ENCODE results near the gene CCL22. TPM values are rescaled to one million over a fixed set of nuclear protein-coding genes. Genes with fewer than 3 reads are reported as not detected.

The CCL22 gene
- total and polyA plus RNA-seq, 12 donors, result 0.03 to 3.0 (median 0.25) TPM; not detected in 3

DNA sequence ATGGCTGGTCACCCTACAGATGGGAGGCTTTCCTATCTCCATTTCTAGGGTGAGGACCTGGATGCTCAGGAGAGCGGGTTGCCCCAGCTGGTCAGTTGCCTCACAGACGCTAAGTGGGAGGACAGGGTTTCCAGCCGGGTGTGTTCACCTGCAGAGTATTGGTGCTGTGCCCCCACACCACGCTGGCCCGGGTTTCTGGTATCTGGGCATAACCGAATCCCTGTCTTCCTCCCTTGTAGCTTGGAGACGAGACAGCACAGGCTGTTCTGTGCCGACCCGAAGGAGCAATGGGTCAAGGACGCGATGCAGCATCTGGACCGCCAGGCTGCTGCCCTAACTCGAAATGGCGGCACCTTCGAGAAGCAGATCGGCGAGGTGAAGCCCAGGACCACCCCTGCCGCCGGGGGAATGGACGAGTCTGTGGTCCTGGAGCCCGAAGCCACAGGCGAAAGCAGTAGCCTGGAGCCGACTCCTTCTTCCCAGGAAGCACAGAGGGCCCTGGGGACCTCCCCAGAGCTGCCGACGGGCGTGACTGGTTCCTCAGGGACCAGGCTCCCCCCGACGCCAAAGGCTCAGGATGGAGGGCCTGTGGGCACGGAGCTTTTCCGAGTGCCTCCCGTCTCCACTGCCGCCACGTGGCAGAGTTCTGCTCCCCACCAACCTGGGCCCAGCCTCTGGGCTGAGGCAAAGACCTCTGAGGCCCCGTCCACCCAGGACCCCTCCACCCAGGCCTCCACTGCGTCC is 23.4 kb downstream of the CCL22 start:
- TF ChIP-seq, protein P1, sequence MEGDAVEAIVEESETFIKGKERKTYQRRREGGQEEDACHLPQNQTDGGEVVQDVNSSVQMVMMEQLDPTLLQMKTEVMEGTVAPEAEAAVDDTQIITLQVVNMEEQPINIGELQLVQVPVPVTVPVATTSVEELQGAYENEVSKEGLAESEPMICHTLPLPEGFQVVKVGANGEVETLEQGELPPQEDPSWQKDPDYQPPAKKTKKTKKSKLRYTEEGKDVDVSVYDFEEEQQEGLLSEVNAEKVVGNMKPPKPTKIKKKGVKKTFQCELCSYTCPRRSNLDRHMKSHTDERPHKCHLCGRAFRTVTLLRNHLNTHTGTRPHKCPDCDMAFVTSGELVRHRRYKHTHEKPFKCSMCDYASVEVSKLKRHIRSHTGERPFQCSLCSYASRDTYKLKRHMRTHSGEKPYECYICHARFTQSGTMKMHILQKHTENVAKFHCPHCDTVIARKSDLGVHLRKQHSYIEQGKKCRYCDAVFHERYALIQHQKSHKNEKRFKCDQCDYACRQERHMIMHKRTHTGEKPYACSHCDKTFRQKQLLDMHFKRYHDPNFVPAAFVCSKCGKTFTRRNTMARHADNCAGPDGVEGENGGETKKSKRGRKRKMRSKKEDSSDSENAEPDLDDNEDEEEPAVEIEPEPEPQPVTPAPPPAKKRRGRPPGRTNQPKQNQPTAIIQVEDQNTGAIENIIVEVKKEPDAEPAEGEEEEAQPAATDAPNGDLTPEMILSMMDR (IDR thresholded peaks at IDR 0.05), result no peak
- no peak for TF ChIP-seq POLR2A (IDR thresholded peaks at IDR 0.05)
- H3K9me3 ChIP-seq (replicated peaks in 1 of 3), result no peaks in the 10 kb centered on the region
- H3K27me3 ChIP-seq, result no peaks in the 10 kb centered on the region
- intact Hi-C loops (cut with DNase I), result no loop called here
- H3K36me3 ChIP-seq (replicated peaks in 1 of 2), result no peaks in the 10 kb centered on the region
- H3K4me3 ChIP-seq, result no peak overlapping the region
- no peak overlapping the region for H3K27ac ChIP-seq
- no peak for DNase-seq
- H3K4me1 ChIP-seq (replicated peaks in 1 of 2), result peaks cover 0 to 3% of the 10 kb centered on the region in 2 donors
- 85 to 93% (median 91%) methylated on average over 13 to 35 of the region's 35 CpGs for WGBS, 4 donors

DNA sequence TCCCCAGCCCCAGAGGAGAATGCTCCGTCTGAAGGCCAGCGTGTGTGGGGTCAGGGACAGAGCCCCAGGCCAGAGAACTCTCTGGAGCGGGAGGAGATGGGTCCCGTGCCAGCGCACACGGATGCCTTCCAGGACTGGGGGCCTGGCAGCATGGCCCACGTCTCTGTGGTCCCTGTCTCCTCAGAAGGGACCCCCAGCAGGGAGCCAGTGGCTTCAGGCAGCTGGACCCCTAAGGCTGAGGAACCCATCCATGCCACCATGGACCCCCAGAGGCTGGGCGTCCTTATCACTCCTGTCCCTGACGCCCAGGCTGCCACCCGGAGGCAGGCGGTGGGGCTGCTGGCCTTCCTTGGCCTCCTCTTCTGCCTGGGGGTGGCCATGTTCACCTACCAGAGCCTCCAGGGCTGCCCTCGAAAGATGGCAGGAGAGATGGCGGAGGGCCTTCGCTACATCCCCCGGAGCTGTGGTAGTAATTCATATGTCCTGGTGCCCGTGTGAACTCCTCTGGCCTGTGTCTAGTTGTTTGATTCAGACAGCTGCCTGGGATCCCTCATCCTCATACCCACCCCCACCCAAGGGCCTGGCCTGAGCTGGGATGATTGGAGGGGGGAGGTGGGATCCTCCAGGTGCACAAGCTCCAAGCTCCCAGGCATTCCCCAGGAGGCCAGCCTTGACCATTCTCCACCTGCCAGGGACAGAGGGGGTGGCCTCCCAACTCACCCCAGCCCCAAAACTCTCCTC is 24.1 kb downstream of the CCL22 start:
- no peak for DNase-seq
- no peaks in the 10 kb centered on the region for H3K36me3 ChIP-seq (replicated peaks in 1 of 2)
- H3K9me3 ChIP-seq (replicated peaks in 1 of 3), result no peaks in the 10 kb centered on the region
- WGBS, 4 donors, result 78 to 90% (median 87%) methylated on average over 7 to 16 of the region's 16 CpGs
- no peak overlapping the region for H3K4me3 ChIP-seq
- peaks cover 0 to 3% of the 10 kb centered on the region in 2 donors for H3K4me1 ChIP-seq (replicated peaks in 1 of 2)
- no peak for TF ChIP-seq POLR2A (IDR thresholded peaks at IDR 0.05)
- H3K27ac ChIP-seq, result no peak overlapping the region
- intact Hi-C loops (cut with DNase I), result no loop called here
- H3K27me3 ChIP-seq, result no peaks in the 10 kb centered on the region

DNA sequence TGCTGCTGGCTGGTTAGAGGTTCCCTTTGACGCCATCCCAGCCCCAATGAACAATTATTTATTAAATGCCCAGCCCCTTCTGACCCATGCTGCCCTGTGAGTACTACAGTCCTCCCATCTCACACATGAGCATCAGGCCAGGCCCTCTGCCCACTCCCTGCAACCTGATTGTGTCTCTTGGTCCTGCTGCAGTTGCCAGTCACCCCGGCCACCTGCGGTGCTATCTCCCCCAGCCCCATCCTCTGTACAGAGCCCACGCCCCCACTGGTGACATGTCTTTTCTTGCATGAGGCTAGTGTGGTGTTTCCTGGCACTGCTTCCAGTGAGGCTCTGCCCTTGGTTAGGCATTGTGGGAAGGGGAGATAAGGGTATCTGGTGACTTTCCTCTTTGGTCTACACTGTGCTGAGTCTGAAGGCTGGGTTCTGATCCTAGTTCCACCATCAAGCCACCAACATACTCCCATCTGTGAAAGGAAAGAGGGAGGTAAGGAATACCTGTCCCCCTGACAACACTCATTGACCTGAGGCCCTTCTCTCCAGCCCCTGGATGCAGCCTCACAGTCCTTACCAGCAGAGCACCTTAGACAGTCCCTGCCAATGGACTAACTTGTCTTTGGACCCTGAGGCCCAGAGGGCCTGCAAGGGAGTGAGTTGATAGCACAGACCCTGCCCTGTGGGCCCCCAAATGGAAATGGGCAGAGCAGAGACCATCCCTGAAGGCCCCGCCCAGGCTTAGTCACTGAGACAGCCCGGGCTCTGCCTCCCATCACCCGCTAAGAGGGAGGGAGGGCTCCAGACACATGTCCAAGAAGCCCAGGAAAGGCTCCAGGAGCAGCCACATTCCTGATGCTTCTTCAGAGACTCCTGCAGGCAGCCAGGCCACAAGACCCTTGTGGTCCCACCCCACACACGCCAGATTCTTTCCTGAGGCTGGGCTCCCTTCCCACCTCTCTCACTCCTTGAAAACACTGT is 25.0 kb downstream of the CCL22 start:
- H3K9me3 ChIP-seq (replicated peaks in 1 of 3), result no peaks in the 10 kb centered on the region
- 77 to 84% (median 80%) methylated on average over 5 to 8 of the region's 8 CpGs for WGBS, 4 donors
- intact Hi-C loops (cut with DNase I), result no loop called here
- H3K36me3 ChIP-seq (replicated peaks in 1 of 2), result no peaks in the 10 kb centered on the region
- H3K27ac ChIP-seq, result no peak overlapping the region
- DNase-seq, result no peak
- peaks cover 0 to 3% of the 10 kb centered on the region in 2 donors for H3K4me1 ChIP-seq (replicated peaks in 1 of 2)
- H3K4me3 ChIP-seq, result no peak overlapping the region
- H3K27me3 ChIP-seq, result no peaks in the 10 kb centered on the region
- no peak for TF ChIP-seq POLR2A (IDR thresholded peaks at IDR 0.05)
- TF ChIP-seq, protein P1 (IDR thresholded peaks at IDR 0.05), result no peak

DNA sequence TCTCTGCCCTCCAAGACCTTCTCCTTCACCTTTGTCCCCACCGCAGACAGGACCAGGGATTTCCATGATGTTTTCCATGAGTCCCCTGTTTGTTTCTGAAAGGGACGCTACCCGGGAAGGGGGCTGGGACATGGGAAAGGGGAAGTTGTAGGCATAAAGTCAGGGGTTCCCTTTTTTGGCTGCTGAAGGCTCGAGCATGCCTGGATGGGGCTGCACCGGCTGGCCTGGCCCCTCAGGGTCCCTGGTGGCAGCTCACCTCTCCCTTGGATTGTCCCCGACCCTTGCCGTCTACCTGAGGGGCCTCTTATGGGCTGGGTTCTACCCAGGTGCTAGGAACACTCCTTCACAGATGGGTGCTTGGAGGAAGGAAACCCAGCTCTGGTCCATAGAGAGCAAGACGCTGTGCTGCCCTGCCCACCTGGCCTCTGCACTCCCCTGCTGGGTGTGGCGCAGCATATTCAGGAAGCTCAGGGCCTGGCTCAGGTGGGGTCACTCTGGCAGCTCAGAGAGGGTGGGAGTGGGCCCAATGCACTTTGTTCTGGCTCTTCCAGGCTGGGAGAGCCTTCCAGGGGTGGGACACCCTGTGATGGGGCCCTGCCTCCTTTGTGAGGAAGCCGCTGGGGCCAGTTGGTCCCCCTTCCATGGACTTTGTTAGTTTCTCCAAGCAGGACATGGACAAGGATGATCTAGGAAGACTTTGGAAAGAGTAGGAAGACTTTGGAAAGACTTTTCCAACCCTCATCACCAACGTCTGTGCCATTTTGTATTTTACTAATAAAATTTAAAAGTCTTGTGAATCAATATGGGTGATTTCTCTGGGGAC is 25.9 kb downstream of the CCL22 start:
- Histone ChIP-seq H3K4me1 (replicated peaks in 1 of 2) (peaks cover 0 to 3% of the 10 kb centered on the region in 2 donors), H3K27ac (no peak overlapping the region), H3K27me3 (no peaks in the 10 kb centered on the region), H3K36me3 (replicated peaks in 1 of 2) (no peaks in the 10 kb centered on the region), H3K4me3 (no peak overlapping the region), H3K9me3 (replicated peaks in 1 of 3) (no peaks in the 10 kb centered on the region)
- no peak for TF ChIP-seq POLR2A (IDR thresholded peaks at IDR 0.05)
- TF ChIP-seq, protein P1 (IDR thresholded peaks at IDR 0.05), result no peak
- 60 to 68% (median 67%) methylated on average over 6 to 11 of the region's 11 CpGs for WGBS, 4 donors
- peak in 1 of 7 donors; percentile 17 for DNase-seq
- intact Hi-C loops (cut with DNase I), result no loop called here

Data from adrenal gland (tissue), 12 donors.